AG08396 (cell line): Measurements from ENCODE around the gene CENPT.
A peak's percentile ranks its signal among the peaks of the same experiment; 100 is the strongest.
"Not testable (repeated sequence)": the region's sequence is repeated elsewhere in the genome, so short reads cannot be mapped to it uniquely, and the experiment has no call there.

ENCODE experiments used
- DNase-seq: peaks from one replicate; pipeline ENCODE4 v3.0.0; 2012; ENCODE audit warnings: low spot score, mixed read lengths

CENPT gene

GRCh38 chr16:67873435-67874370 lies 26.2 kb upstream of the CENPT start:
- peak; percentile 39 for DNase-seq

GRCh38 chr16:67872631-67873434 lies 25.3 kb upstream of the CENPT start, which contains the start of gene EDC4:
TSS of gene EDC4 (plus strand) at chr16:67873052. CDS start at chr16:67873262, 210 bp downstream.
- peak; percentile 93 for DNase-seq

- DNase-seq: no peak
These were observed 24.7 kb upstream of the CENPT start for GRCh38 chr16:67872131-67872630.

- no peak for DNase-seq
These were observed 23.8 kb upstream of the CENPT start for GRCh38 chr16:67871256-67871655.

- no peak for DNase-seq
These were observed 22.2 kb upstream of the CENPT start for GRCh38 chr16:67869653-67870052.

GRCh38 chr16:67868290-67868689 lies 20.8 kb upstream of the CENPT start:
- no peak for DNase-seq

GRCh38 chr16:67865318-67865717 lies 17.8 kb upstream of the CENPT start:
- peak; percentile 62 for DNase-seq

- DNase-seq: no peak
These were observed 17.1 kb upstream of the CENPT start for GRCh38 chr16:67864594-67864993.

GRCh38 chr16:67864044-67864443 lies 16.6 kb upstream of the CENPT start:
- DNase-seq: not testable (repeated sequence)

GRCh38 chr16:67862623-67863583 lies 15.4 kb upstream of the CENPT start:
- DNase-seq: peak; percentile 62

GRCh38 chr16:67861877-67862276 lies 14.4 kb upstream of the CENPT start:
- DNase-seq: no peak

GRCh38 chr16:67860589-67861398 lies 13.3 kb upstream of the CENPT start:
- DNase-seq: no peak

GRCh38 chr16:67858500-67858899 lies 11.0 kb upstream of the CENPT start:
- no peak for DNase-seq

GRCh38 chr16:67857547-67858233 lies 10.2 kb upstream of the CENPT start:
- DNase-seq: peak; percentile 91

- no peak for DNase-seq
These were observed 9.5 kb upstream of the CENPT start for GRCh38 chr16:67856927-67857546.

GRCh38 chr16:67855789-67856188 lies 8.3 kb upstream of the CENPT start:
- no peak for DNase-seq

- no peak for DNase-seq
These were observed 6.2 kb upstream of the CENPT start for GRCh38 chr16:67853670-67854069.

GRCh38 chr16:67848118-67848517 lies 625 bp upstream of the CENPT start:
- no peak for DNase-seq

- peak; percentile 95 for DNase-seq
These were observed 1.0 kb downstream of the CENPT start, which contains the start of gene NUTF2 for GRCh38 chr16:67846320-67847063. TSS of gene NUTF2 (plus strand) at chr16:67846933. CDS start at chr16:67865131, 18,198 bp downstream.
